Activated CD4-positive, alpha-beta T cell treated with anti-CD3 and anti-CD28 coated beads, Interleukin-2, amount 50 U/mL, for 4 hours (primary cell): ENCODE results near the gene SPACA4.
"Not testable (repeated sequence)": the region's sequence is repeated elsewhere in the genome, so short reads cannot be mapped to it uniquely, and the experiment has no call there.

Experiments used
- DNase-seq, 2 experiments: peaks; one replicate each; pipeline ENCODE4 v3.0.0-alpha.2; 2020

The SPACA4 gene

GRCh38 chr19:48619692-48620585 lies 13.4 kb downstream of the SPACA4 start:
- no peak for DNase-seq

GRCh38 chr19:48623556-48624066 lies 17.1 kb downstream of the SPACA4 start:
- no peak for DNase-seq

- DNase-seq: peak; percentile 95 to 96
These were observed 17.6 kb downstream of the SPACA4 start for GRCh38 chr19:48624067-48624594.

GRCh38 chr19:48624791-48625723 lies 18.5 kb downstream of the SPACA4 start:
- DNase-seq: no peak

- DNase-seq: no peak
These were observed 19.4 kb downstream of the SPACA4 start for GRCh38 chr19:48625891-48626327.

GRCh38 chr19:48627201-48627864 lies 20.8 kb downstream of the SPACA4 start:
- no peak for DNase-seq

- no peak for DNase-seq
These were observed 21.3 kb downstream of the SPACA4 start for GRCh38 chr19:48627865-48628314.

GRCh38 chr19:48628486-48629296 lies 22.1 kb downstream of the SPACA4 start:
- no peak for DNase-seq

GRCh38 chr19:48629297-48629598 lies 22.7 kb downstream of the SPACA4 start:
- no peak for DNase-seq

GRCh38 chr19:48629599-48630295 lies 23.2 kb downstream of the SPACA4 start:
- DNase-seq: no peak

- no peak for DNase-seq
These were observed 23.9 kb downstream of the SPACA4 start for GRCh38 chr19:48630296-48631063.

- DNase-seq: no peak
These were observed 24.7 kb downstream of the SPACA4 start for GRCh38 chr19:48631225-48631624.

- DNase-seq: not testable (repeated sequence)
These were observed 25.7 kb downstream of the SPACA4 start for GRCh38 chr19:48632286-48632685.

GRCh38 chr19:48632692-48633147 lies 26.2 kb downstream of the SPACA4 start:
- no peak for DNase-seq

GRCh38 chr19:48633148-48634035 lies 26.9 kb downstream of the SPACA4 start:
- no peak for DNase-seq

- no peak for DNase-seq
These were observed 27.4 kb downstream of the SPACA4 start for GRCh38 chr19:48634036-48634342.

GRCh38 chr19:48634424-48635262 lies 28.1 kb downstream of the SPACA4 start:
- peak; percentile 86 to 89 for DNase-seq

GRCh38 chr19:48635263-48635965 lies 28.9 kb downstream of the SPACA4 start:
- DNase-seq: peak; percentile 57 to 66
